Prostate gland (tissue), 2 donors: Measurements from ENCODE around the gene PTGIR. TPM values are rescaled to one million over a fixed set of nuclear protein-coding genes. Genes with fewer than 3 reads are reported as not detected.

Experiments used
- DNase-seq: peaks from one replicate; pipeline ENCODE4 v3.0.0-alpha.2; 2019; ENCODE audit warnings: low spot score
- H3K27ac ChIP-seq, 2 donors: fragments of 200-600 bp; sonication (generic); 2 replicates each; pipeline ENCODE4 v1.5.1; 2017 to 2019
- H3K27me3 ChIP-seq: fragments of 200-600 bp; sonication (generic); replicated peaks from 2 replicates; pipeline ENCODE4 v1.5.1; 2019; ENCODE audit not compliant: insufficient read depth
- H3K36me3 ChIP-seq, 2 donors: fragments of 200-600 bp; sonication (generic); 1 replicate in 1 of 2; 2 replicates in 1 of 2; pipeline versions ENCODE4 v1.5.1 to v1.8.1; 2017 to 2019
- H3K4me1 ChIP-seq: fragments of 200-600 bp; sonication (generic); replicated peaks from 2 replicates; pipeline ENCODE4 v1.5.1; 2019
- H3K4me3 ChIP-seq, 2 donors: fragments of 200-600 bp; sonication (generic); 2 replicates each; pipeline ENCODE4 v1.5.1; 2017 to 2019
- H3K9me3 ChIP-seq: fragments of 200-600 bp; sonication (generic); 2 replicates; pipeline ENCODE4 v1.5.1; 2017
- POLR2A ChIP-seq: fragments of 450-650 bp; IDR thresholded peaks from one replicate; pipeline ENCODE4 v1.6.1; 2016; ENCODE audit warnings: antibody characterized with exemption, mild to moderate bottlenecking
- POLR2AphosphoS5 ChIP-seq: sonication (generic); formaldehyde crosslinking; IDR thresholded peaks from one replicate; pipeline ENCODE4 v1.6.1; 2017; ENCODE audit warnings: antibody characterized with exemption
- WGBS: methylation state at CpG from one replicate; pipeline ENCODE4 v1.1.5; 2018; 5-methylcytosine and 5-hydroxymethylcytosine counted together
- intact Hi-C: fragments of 100-400 bp; cut with DNase I; formaldehyde crosslinking; loops from one replicate; pipeline ENCODE4 v1.14.2; 2022
- total RNA-seq, 2 donors: library from RNA; depleted of rRNA; stranded (reverse); fragments of >200 nt; gene quantifications; one replicate each; pipeline ENCODE4 v1.1.0, GENCODE V29; 2016
- TF ChIP-seq, protein P1 (sequence below), 4 experiments: fragments of 200-600 bp in 2 of 4; fragments of 450-650 bp in 2 of 4; sonication (generic) in 2 of 4; IDR thresholded peaks; 1 replicate in 3 of 4; 2 replicates in 1 of 4; pipeline ENCODE4 v1.5.1; 2016 to 2019; ENCODE audit warnings: antibody characterized with exemption in 4 of 4, mild to moderate bottlenecking in 2 of 4, moderate library complexity in 2 of 4

The PTGIR gene
- total RNA-seq, 2 donors from 2014 or later: 2.2 TPM; not detected in 1

DNA sequence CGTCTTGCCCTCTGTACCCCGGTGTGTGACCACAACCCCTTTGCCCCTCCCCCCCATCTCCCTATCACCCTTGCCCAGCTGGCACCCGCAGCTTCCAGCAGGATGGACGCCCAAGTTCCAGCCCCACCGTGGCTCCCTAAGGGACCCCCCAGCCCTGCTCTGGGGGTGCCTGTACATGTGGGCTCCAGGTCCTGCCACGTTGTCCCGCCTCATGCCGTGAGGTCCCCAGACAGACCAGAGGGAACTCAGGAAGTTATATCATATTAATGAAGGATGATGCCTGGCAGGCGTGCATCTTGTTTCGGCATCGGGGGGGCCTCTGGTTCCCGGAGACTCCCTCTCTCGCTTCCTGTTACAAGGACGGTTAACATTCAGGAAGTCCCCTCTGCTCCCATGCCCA is 1.6 kb upstream of the PTGIR start:
- Histone ChIP-seq H3K27ac (no peak overlapping the region), H3K36me3 (no peaks in the 10 kb centered on the region), H3K27me3 (peaks cover 2% of the 10 kb centered on the region), H3K4me3 (no peak overlapping the region), H3K9me3 (no peaks in the 10 kb centered on the region), H3K4me1 (no peaks in the 10 kb centered on the region)
- no peak for TF ChIP-seq POLR2AphosphoS5
- no peak for DNase-seq
- intact Hi-C loops: no loop called here
- WGBS: 83% methylated on average over 14 of the region's 14 CpGs

DNA sequence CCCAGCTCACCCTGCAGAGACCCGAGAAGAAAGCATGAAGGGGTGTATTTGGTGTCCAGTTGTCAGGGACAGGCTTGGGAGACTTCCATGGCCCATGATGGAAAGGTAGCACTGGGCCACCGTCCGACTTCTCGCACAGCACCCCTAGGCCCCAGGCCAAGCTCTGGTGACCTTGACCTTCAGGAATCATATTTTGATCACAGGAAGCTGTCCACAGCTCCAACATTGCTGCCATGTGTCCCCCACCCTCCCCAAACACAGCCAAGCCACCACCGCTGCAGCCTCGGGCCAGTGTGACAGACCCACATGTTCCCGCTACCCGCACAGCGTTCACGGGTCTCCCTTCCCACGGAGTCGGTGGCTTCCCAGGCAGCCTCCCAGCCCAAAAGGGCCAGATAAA is 842 bp upstream of the PTGIR start:
- Histone ChIP-seq H3K9me3 (no peaks in the 10 kb centered on the region), H3K27me3 (peaks cover 2% of the 10 kb centered on the region), H3K4me1 (no peaks in the 10 kb centered on the region), H3K36me3 (no peaks in the 10 kb centered on the region), H3K4me3 (no peak overlapping the region), H3K27ac (no peak overlapping the region)
- WGBS: 90% methylated on average over 12 of the region's 12 CpGs
- no peak for DNase-seq
- intact Hi-C loops: no loop called here
- TF ChIP-seq POLR2AphosphoS5: no peak

DNA sequence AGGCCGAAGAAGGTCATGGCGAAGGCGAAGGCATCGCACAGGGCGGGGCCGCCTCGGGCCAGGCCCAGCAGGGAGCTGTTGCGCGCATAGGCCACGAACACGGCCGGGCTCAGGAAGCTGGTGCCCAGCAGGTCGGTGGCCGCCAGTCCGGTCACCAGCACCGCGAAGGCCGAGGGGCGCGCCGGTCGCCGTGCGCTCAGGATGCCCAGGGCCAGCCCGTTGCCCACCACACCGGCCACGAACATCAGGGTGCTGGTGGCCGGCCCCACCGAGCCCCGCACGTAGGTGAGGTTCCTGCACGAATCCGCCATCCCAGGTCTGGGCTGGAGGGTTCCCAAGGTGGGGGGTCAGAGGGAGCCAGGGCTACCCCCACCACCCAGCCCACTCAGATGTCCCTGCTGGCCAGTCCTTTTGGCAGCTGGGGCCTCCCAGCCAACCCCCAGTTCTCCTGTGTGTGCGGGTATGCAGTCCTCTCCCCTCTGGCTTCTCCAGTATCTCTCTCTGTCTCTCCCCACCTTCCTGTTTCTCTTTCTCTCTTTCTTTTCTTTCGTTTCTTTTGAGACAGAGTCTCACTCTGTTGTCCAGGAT is 880 bp downstream of the PTGIR start:
- intact Hi-C loops: no loop called here
- H3K36me3 ChIP-seq: no peaks in the 10 kb centered on the region
- H3K27ac ChIP-seq: no peak overlapping the region
- no peaks in the 10 kb centered on the region for H3K4me1 ChIP-seq
- no peak overlapping the region for H3K4me3 ChIP-seq
- DNase-seq: no peak
- H3K9me3 ChIP-seq: no peaks in the 10 kb centered on the region
- WGBS: 95% methylated on average over 35 of the region's 35 CpGs
- TF ChIP-seq POLR2A: no peak
- TF ChIP-seq, protein P1, sequence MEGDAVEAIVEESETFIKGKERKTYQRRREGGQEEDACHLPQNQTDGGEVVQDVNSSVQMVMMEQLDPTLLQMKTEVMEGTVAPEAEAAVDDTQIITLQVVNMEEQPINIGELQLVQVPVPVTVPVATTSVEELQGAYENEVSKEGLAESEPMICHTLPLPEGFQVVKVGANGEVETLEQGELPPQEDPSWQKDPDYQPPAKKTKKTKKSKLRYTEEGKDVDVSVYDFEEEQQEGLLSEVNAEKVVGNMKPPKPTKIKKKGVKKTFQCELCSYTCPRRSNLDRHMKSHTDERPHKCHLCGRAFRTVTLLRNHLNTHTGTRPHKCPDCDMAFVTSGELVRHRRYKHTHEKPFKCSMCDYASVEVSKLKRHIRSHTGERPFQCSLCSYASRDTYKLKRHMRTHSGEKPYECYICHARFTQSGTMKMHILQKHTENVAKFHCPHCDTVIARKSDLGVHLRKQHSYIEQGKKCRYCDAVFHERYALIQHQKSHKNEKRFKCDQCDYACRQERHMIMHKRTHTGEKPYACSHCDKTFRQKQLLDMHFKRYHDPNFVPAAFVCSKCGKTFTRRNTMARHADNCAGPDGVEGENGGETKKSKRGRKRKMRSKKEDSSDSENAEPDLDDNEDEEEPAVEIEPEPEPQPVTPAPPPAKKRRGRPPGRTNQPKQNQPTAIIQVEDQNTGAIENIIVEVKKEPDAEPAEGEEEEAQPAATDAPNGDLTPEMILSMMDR (IDR thresholded peaks at IDR 0.05): no peak
- no peak for TF ChIP-seq POLR2AphosphoS5
- H3K27me3 ChIP-seq: no peaks in the 10 kb centered on the region

DNA sequence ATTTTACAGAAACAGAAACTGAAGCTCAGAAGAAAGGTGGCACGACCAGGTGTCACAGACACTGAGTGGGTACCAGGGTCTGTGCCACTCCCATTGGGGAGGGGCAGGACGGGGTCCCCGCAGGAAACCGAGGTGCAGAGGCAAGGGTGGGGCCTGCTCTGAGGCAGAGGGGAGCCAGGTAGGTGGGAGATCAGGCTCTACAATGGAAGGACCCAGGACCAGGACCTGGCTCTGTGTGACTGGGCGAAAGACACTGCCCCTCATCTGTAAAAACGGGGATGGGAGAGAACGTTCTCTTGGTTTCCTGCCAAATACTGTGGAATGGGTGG is 2.8 kb downstream of the PTGIR start:
- Histone ChIP-seq H3K4me3 (no peak overlapping the region), H3K27ac (no peak overlapping the region), H3K27me3 (no peaks in the 10 kb centered on the region), H3K4me1 (no peaks in the 10 kb centered on the region), H3K36me3 (no peaks in the 10 kb centered on the region), H3K9me3 (no peaks in the 10 kb centered on the region)
- DNase-seq: no peak
- WGBS: 56% methylated on average over 7 of the region's 7 CpGs
- intact Hi-C loops: no loop called here
- no peak for TF ChIP-seq POLR2AphosphoS5
- TF ChIP-seq, protein P1 (IDR thresholded peaks at IDR 0.05): no peak
- TF ChIP-seq POLR2A: no peak

DNA sequence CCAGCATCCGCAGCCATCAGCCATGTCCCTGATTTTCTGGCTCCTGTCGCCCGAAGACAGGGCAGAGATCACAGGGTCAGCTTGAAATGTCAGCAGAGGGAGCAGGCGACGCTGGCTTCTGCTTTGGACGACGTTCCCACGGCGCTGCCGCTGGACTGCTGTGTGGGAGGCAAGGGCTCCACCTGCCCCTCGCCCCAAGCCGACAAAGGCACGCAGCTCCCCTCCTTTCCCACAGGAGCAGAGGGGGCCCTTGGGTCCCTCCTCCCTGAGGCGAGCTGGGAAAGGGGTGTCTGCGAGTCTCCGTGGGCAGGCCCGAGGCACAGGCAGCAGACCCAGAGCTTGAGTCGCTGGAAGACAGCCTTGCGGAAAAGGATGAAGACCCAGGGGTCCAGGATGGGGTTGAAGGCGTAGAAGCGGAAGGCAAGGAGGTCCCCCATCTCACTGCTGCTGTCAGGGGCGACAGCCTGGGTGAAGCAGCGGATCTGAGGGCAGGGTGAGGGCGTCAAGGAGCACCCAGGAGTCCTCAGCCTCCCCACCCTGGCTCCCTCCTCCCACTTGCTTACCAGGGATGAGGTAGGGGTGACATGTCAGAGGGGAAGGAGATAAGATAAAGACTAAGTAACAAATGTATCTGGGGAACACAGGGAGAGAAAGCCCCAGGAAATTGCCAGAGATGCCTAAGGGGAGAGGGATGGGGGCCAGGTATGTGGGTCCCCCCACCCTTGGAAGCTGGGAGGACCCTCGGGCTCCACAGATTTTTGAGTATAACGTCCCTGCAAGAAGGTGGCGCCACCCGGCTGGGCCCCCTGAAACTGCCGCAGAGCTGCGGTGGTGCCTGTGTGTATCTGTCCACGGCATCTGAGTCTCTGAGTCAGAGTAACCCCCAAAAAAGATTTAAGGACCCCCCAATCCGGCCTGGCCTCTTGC is 3.4 kb downstream of the PTGIR start:
- Histone ChIP-seq H3K27ac (peak overlapping the region in 1 of 2 donors; percentile 7), H3K36me3 (no peaks in the 10 kb centered on the region), H3K9me3 (no peaks in the 10 kb centered on the region), H3K4me1 (no peaks in the 10 kb centered on the region), H3K4me3 (no peak overlapping the region), H3K27me3 (no peaks in the 10 kb centered on the region)
- 75% methylated on average over 32 of the region's 32 CpGs for WGBS
- intact Hi-C loops: no loop called here
- TF ChIP-seq, protein P1 (IDR thresholded peaks at IDR 0.05): no peak
- no peak for TF ChIP-seq POLR2AphosphoS5
- no peak for TF ChIP-seq POLR2A
- no peak for DNase-seq
